Measurements from ENCODE around the gene SPSB1.
A peak's percentile ranks its signal among the peaks of the same experiment; 100 is the strongest.

SPSB1 gene

DNA sequence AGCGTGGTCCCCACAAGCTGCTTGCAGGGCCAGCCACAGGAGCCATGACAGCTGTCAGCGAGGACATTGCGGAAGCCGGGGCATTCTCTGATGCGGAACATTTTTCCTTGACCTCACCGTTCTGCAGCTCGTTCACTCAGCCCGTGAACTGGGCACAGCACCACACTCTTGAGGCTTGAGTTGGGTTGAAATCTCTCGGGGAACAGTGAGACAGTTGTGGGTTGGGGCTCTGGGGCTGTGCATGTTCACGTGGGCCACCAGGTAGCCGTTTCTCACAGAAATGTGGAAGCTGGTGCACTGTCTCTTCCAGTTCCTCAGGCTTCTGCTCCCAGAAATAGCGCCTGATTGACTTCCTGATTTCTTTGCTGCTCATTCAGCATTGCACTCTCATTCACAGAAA lies 69.8 kb downstream of the SPSB1 start:
- TF ChIP-seq, protein P1, sequence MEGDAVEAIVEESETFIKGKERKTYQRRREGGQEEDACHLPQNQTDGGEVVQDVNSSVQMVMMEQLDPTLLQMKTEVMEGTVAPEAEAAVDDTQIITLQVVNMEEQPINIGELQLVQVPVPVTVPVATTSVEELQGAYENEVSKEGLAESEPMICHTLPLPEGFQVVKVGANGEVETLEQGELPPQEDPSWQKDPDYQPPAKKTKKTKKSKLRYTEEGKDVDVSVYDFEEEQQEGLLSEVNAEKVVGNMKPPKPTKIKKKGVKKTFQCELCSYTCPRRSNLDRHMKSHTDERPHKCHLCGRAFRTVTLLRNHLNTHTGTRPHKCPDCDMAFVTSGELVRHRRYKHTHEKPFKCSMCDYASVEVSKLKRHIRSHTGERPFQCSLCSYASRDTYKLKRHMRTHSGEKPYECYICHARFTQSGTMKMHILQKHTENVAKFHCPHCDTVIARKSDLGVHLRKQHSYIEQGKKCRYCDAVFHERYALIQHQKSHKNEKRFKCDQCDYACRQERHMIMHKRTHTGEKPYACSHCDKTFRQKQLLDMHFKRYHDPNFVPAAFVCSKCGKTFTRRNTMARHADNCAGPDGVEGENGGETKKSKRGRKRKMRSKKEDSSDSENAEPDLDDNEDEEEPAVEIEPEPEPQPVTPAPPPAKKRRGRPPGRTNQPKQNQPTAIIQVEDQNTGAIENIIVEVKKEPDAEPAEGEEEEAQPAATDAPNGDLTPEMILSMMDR (IDR thresholded peaks at IDR 0.05; ENCODE audit: insufficient read depth, low read depth, low read length, missing control alignments): no peak
- H3K4me3 ChIP-seq (ENCODE audit: low read depth, low read length): no peak overlapping the region
- DNase-seq (ENCODE audit: low read depth): peak; percentile 14

DNA sequence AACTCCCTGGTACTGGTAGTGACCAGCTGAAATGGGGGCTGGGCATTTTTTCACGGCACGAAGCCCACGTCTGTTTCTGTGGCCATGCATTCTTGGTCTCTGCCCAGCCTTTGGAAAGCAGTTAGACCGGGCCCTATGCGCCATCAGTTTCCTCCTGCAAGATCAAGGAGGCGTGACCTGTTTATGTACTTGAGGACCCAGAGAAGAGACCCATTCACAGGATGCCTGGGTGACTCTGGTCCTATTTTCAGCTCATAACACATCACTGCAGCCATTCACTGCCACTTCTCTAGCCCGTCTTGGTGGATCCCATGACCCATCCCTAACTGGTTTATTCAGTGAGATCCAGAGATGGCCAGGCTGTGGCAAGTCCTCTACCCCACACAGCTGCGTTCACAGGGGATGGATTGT lies 70.4 kb downstream of the SPSB1 start:
- H3K4me3 ChIP-seq (ENCODE audit: low read depth, low read length): no peak overlapping the region
- no peak for DNase-seq (ENCODE audit: low read depth)
- TF ChIP-seq, protein P1 (IDR thresholded peaks at IDR 0.05; ENCODE audit: insufficient read depth, low read depth, low read length, missing control alignments): no peak

DNA sequence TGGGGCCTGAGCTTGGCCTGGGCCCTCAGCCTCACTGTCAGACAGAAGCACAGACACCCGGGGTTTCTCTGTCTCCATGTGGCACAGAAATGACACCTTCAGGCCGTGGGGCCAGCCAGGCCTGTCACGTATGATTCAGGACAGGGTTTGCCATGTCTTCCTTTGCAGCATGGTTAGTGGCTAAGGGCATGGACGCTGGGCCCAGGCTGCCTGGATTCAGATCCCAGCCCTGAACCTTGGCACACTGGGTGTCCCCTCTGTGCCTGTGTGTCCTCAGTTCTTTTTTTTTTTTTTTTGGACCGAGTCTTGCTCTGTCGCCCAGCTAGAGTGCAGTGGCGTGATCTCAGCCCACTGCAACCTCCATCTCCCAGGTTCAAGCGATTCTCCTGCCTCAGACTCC lies 73.6 kb downstream of the SPSB1 start:
- TF ChIP-seq, protein P1 (IDR thresholded peaks at IDR 0.05; ENCODE audit: insufficient read depth, low read depth, low read length, missing control alignments): no peak
- no peak overlapping the region for H3K4me3 ChIP-seq (ENCODE audit: low read depth, low read length)
- no peak for DNase-seq (ENCODE audit: low read depth)

DNA sequence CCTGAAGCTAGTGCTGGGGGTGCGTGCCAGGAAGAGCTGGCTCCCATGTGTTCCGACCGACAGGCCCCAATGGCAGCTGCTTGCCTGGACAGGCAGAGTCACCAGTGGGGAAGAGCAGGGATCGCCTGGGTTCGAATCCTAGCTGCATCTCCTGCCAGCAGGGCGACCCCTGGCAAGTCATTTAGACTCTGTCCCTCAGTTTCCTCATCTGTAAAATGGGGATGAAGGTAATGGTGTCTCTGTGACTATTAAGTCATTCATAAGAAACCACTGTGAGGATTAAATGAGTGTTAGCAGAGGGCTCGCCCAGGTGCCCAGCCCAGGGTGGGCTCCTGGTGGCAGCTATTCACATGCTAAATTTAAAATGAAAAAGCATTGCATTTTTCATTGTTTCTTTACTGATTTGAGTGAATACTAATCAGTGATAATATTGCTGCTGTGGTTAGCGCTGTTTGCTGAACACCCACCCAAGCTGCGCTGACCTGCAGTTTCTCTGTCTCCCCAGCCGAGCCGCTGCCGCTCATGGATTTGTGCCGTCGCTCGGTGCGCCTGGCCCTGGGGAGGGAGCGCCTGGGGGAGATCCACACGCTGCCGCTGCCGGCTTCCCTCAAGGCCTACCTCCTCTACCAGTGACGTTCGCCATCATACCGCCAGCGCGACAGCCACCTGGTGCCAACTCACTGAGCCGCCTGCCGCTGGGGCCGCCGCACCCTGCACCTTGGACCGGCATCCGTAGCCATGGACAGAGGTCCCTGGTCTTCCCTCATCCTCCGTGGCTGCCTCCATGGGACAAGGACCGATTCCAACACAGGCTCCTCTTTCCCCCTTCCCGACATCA lies 74.5 kb downstream of the SPSB1 start:
- TF ChIP-seq, protein P1 (IDR thresholded peaks at IDR 0.05; ENCODE audit: insufficient read depth, low read depth, low read length, missing control alignments): no peak
- no peak overlapping the region for H3K4me3 ChIP-seq (ENCODE audit: low read depth, low read length)
- no peak for DNase-seq (ENCODE audit: low read depth)

DNA sequence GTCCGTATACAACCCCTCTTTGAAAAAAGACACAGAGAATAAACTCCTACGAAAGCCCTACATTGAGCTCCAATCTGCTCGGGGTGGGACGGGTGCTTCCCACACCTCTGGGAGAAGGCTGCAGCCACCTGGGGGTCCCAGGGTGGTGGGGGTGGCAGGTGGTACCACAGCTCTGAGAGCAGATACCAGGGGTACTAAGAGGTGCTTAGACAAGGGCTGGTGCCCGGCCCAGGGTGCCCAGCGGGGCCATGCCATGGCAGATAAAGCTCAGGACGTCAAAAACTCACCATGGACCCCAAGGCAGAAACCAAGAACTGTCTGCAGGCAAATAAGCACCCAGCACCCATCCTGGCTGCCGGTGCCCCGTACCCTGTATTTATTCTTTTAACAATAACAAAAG lies 75.1 kb downstream of the SPSB1 start:
- no peak for DNase-seq (ENCODE audit: low read depth)
- TF ChIP-seq, protein P1 (IDR thresholded peaks at IDR 0.05; ENCODE audit: insufficient read depth, low read depth, low read length, missing control alignments): no peak

DNA sequence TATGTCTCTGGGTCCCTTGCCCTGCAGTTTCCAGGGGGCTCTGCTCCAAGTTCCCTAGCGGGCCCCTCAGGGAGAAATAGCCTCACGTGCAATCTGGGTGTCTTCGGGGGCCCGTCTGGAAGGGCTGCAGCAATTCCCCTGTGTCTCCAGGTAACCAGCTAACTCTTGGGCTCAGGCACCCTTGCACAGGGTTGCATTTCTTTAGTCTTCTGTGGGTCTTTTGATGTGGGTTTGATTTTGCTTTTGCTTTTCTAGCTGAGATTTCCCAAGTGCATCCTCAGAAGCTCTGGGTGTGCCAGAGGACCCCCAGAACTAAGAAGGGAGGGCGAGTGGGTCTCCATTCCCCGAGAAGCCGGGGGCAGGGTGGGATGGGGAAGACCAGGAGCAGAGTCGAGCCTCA lies 75.7 kb downstream of the SPSB1 start:
- DNase-seq (ENCODE audit: low read depth): no peak
- no peak overlapping the region for H3K4me3 ChIP-seq (ENCODE audit: low read depth, low read length)
- TF ChIP-seq, protein P1 (IDR thresholded peaks at IDR 0.05; ENCODE audit: insufficient read depth, low read depth, low read length, missing control alignments): no peak

More for the DNA sequence above, 75.1 kb downstream of the SPSB1 start:
- no peak overlapping the region for H3K4me3 ChIP-seq (ENCODE audit: low read depth, low read length)
